GM12878 (cell line): ENCODE results near the gene ESRRG.

Source experiments
- CTCF ChIP-seq, 3 experiments: IDR thresholded peaks in 2 of 3; conservative IDR thresholded peaks in 1 of 3; 2 replicates each; pipeline ENCODE4 v1.5.1; 2011; ENCODE audit warnings: low read depth in 3 of 3, low read length in 3 of 3, mild to moderate bottlenecking in 3 of 3, control low read depth in 2 of 3, moderate library complexity in 2 of 3, inconsistent platforms in 1 of 3, mixed read lengths in 1 of 3; ENCODE audit not compliant: control insufficient read depth in 2 of 3, insufficient read depth in 1 of 3; ENCODE audit errors: extremely low read depth in 1 of 3
- DPF2 ChIP-seq: fragments of 450-650 bp; IDR thresholded peaks from 2 replicates; pipeline ENCODE4 v1.6.1; 2017; ENCODE audit warnings: mild to moderate bottlenecking
- EP300 ChIP-seq, 2 experiments: fragments of 150-350 bp in 1 of 2; IDR thresholded peaks; 2 replicates each; pipeline ENCODE4 v1.6.1; 2011 to 2012; ENCODE audit warnings: low read depth in 2 of 2, low read length in 2 of 2, borderline replicate concordance in 1 of 2, improper control_type of control experiment in 1 of 2, inconsistent platforms in 1 of 2; ENCODE audit not compliant: control insufficient read depth in 1 of 2
- FOXM1 ChIP-seq: IDR thresholded peaks from 2 replicates; pipeline ENCODE4 v1.6.1; 2012; ENCODE audit warnings: low read depth, mild to moderate bottlenecking, inconsistent platforms, low read length, moderate library complexity
- MAX ChIP-seq: IDR thresholded peaks from 2 replicates; pipeline ENCODE4 v1.6.1; 2012; ENCODE audit warnings: low read depth, low read length, improper control_type of control experiment
- MTA2 ChIP-seq: fragments of 450-650 bp; IDR thresholded peaks from 2 replicates; pipeline ENCODE4 v1.6.1; 2016; ENCODE audit warnings: low read depth, mild to moderate bottlenecking, moderate library complexity
- RELA ChIP-seq: fragments of 450-650 bp; IDR thresholded peaks from 2 replicates; pipeline ENCODE4 v1.8.0; 2014; ENCODE audit warnings: borderline replicate concordance; ENCODE audit not compliant: partially characterized antibody
- SP1 ChIP-seq: IDR thresholded peaks from one replicate; pipeline ENCODE4 v1.6.1; 2011; ENCODE audit warnings: low read depth, low read length
- TARDBP ChIP-seq: IDR thresholded peaks from 2 replicates; pipeline ENCODE4 v1.6.1; 2016; ENCODE audit warnings: borderline replicate concordance
- ZBED1 ChIP-seq: IDR thresholded peaks from 2 replicates; pipeline ENCODE4 v1.6.1; 2016; ENCODE audit warnings: borderline replicate concordance
- ZNF24 ChIP-seq: fragments of 450-650 bp; IDR thresholded peaks from 2 replicates; pipeline ENCODE4 v1.6.1; 2017; ENCODE audit warnings: antibody characterized with exemption, mild to moderate bottlenecking
- ZNF274 ChIP-seq: IDR thresholded peaks from one replicate; pipeline ENCODE4 v1.8.0; 2011; ENCODE audit not compliant: insufficient read length, insufficient read depth

GRCh38 chr1:216459651-216460207 is 263.5 kb downstream of the ESRRG start:
- TF ChIP-seq ZBED1 (no peak), EP300 (IDR thresholded peaks at IDR 0.05; ENCODE audit: borderline replicate concordance in 1 of 2, control insufficient read depth in 1 of 2, low read depth in 2 of 2, low read length in 2 of 2) (no peak), CTCF (IDR thresholded peaks at IDR 0.05 in 2 of 3, conservative IDR thresholded peaks at IDR 0.05 in 1 of 3; ENCODE audit: control insufficient read depth in 2 of 3, extremely low read depth in 1 of 3, insufficient read depth in 1 of 3, low read depth in 3 of 3, low read length in 3 of 3) (no peak), ZNF24 (no peak), FOXM1 (no peak), MAX (no peak), RELA (no peak), ZNF274 (no peak), MTA2 (no peak), SP1 (no peak), TARDBP (no peak), DPF2 (no peak)
